GM20000 (cell line): ENCODE measurements around the gene OPN3.

Source experiments
- DNase-seq: peaks from one replicate; pipeline ENCODE4 v3.0.0; 2012; ENCODE audit warnings: low spot score
- CTCF ChIP-seq: IDR thresholded peaks from 2 replicates; pipeline ENCODE4 v1.5.1; 2012; ENCODE audit warnings: mild to moderate bottlenecking, control low read depth; ENCODE audit errors: extremely low read depth, missing control alignments

The OPN3 gene

DNA sequence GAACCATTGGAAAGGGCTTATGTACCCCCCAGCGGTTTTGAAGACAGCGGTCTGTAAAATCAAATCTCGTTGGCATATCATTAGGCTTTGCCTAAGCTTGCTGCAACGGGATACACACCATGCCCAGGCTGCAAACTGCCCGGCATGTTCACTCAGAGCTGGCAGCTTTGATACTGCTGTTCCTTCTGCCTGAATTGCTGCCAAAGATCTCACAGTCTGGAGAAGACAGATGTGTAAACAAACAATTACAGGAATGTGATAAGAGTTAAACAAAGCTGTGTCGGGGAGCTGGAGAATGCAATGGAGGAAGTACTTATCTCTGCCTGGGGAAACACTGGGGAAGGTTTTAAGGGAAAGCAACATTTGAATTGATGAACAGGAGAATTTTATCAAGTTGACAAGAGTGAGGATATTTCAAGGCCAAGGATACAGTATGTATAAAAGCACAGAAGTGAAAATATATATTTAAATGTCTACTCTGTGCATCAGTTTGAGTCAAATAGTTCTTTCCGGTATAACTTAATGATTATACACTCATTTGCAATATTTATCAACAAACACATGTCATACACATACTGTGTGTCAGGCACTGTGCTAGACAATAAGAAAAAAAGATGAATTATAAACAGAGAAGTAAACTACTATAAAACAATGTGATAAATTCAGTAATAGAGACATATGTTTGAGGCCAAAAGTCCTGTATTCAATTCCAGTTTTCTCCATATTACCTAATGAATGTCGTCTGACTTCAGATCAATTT, 29.9 kb downstream of the OPN3 start:
- no peak for DNase-seq
- no peak for TF ChIP-seq CTCF

GRCh38 chr1:241608379-241609033, 31.7 kb downstream of the OPN3 start:
- DNase-seq: no peak

GRCh38 chr1:241607497-241607896, 32.7 kb downstream of the OPN3 start:
- DNase-seq: no peak
- TF ChIP-seq CTCF: no peak

More at GRCh38 chr1:241608379-241609033, 31.7 kb downstream of the OPN3 start:
- no peak for TF ChIP-seq CTCF

GRCh38 chr1:241606544-241606943, 33.6 kb downstream of the OPN3 start:
- TF ChIP-seq CTCF: no peak
- no peak for DNase-seq

GRCh38 chr1:241605146-241605805, 34.9 kb downstream of the OPN3 start:
- no peak for DNase-seq
- peak; percentile 13 for TF ChIP-seq CTCF

- DNase-seq: no peak
- TF ChIP-seq CTCF: no peak
These were observed 36.4 kb downstream of the OPN3 start for GRCh38 chr1:241603731-241604245.

DNA sequence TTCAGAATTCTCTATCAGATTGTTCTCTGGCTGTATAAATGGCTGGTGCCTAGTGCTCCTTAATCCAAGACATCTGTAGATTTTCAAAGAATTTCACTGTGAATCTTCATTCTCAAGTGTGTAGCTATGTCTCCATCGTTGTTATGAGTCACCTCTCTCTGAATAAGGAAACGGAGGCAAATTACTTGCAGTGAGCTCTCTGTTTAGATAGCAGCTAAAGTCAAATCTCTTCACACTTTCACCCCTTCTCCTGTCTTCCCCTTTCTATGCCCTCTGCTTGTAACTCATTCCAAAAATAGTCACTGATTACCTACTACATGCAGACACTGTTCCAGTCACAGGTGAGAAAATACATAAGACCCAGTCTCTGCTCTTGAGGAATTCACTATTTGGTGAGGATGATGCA, 39.7 kb downstream of the OPN3 start:
- DNase-seq: peak; percentile 22
- TF ChIP-seq CTCF: no peak
